Jurkat, Clone E6-1 (cell line): Measurements from ENCODE around the gene KNCN.

Experiments used
- DNase-seq: peaks from one replicate; pipeline ENCODE4 v3.0.0-alpha.2; 2011; ENCODE audit warnings: low read depth, low spot score
- H3K4me3 ChIP-seq: 2 replicates; pipeline ENCODE4 v1.5.1; 2011; ENCODE audit warnings: mild to moderate bottlenecking, low read length, control low read depth, moderate library complexity

Gene KNCN

GRCh38 chr1:46528297-46528955, 23.0 kb downstream of the KNCN start:
- no peak overlapping the region for H3K4me3 ChIP-seq
- no peak for DNase-seq

GRCh38 chr1:46527474-46528296, 23.8 kb downstream of the KNCN start:
- H3K4me3 ChIP-seq: no peak overlapping the region
- DNase-seq: no peak

GRCh38 chr1:46526691-46527291, 24.7 kb downstream of the KNCN start:
- H3K4me3 ChIP-seq: no peak overlapping the region
- no peak for DNase-seq

- no peak overlapping the region for H3K4me3 ChIP-seq
- no peak for DNase-seq
These were observed 25.3 kb downstream of the KNCN start for GRCh38 chr1:46526013-46526690.

GRCh38 chr1:46525253-46525983, 26.0 kb downstream of the KNCN start:
- DNase-seq: no peak
- no peak overlapping the region for H3K4me3 ChIP-seq

- no peak overlapping the region for H3K4me3 ChIP-seq
- DNase-seq: no peak
These were observed 26.6 kb downstream of the KNCN start for GRCh38 chr1:46524843-46525242.

- no peak overlapping the region for H3K4me3 ChIP-seq
- DNase-seq: no peak
These were observed 27.7 kb downstream of the KNCN start for GRCh38 chr1:46523496-46524353.

GRCh38 chr1:46522969-46523320, 28.5 kb downstream of the KNCN start:
- no peak for DNase-seq
- no peak overlapping the region for H3K4me3 ChIP-seq

GRCh38 chr1:46522184-46522968, 29.1 kb downstream of the KNCN start:
- no peak overlapping the region for H3K4me3 ChIP-seq
- no peak for DNase-seq

GRCh38 chr1:46521414-46521813, 30.0 kb downstream of the KNCN start:
- DNase-seq: no peak
- H3K4me3 ChIP-seq: no peak overlapping the region

- H3K4me3 ChIP-seq: no peak overlapping the region
- DNase-seq: no peak
These were observed 31.2 kb downstream of the KNCN start for GRCh38 chr1:46520063-46520911.

GRCh38 chr1:46519209-46519608, 32.2 kb downstream of the KNCN start:
- DNase-seq: no peak
- no peak overlapping the region for H3K4me3 ChIP-seq

- H3K4me3 ChIP-seq: no peak overlapping the region
- no peak for DNase-seq
These were observed 33.4 kb downstream of the KNCN start for GRCh38 chr1:46517932-46518498.

GRCh38 chr1:46517010-46517600, 34.3 kb downstream of the KNCN start:
- DNase-seq: no peak
- H3K4me3 ChIP-seq: no peak overlapping the region

- no peak for DNase-seq
- H3K4me3 ChIP-seq: no peak overlapping the region
These were observed 35.1 kb downstream of the KNCN start for GRCh38 chr1:46516200-46516950.
